ENCODE data around the gene PRRC2B.

Gene PRRC2B

DNA sequence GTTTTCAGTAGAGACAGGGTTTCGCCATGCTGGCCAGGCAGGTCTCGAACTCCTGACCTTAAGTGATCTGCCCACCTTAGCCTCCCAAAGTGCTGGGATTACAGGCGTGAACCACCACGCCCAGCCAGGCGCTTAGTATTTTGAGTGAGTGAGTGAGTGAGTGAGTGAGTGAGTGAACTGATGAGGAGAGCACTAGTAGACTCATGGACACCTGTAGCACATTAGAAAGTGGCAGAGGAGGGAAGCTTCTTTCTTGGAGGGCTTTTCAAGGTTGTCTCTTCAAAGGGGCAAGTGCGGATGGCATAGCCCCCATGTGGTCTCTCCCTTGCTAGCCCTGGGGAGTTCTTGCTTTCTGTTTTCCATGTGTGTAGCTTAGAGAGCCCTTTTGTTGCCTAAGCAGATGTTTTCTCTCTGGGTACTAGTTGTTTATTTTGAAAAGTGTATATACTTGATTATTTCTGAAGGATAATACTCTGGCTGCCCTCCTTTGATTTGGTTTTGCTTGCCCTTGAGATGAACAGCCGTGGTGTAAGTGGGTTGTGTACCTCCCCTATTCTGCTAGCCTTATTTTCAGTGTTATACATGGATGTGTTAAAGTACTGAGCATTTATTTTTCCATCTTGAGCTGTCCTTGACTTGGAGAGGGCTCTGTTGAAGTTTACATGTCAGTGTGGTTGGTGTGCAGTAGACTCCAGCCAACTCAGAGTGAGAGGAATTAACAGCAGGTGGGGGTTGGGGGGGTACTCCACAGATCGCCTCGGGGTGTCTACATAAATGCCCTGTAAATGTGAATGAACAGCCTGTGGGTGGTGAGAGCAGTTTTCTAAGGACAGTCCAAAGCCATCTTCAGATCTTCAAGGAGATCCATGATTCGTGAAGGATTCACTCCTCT, 35.5 kb downstream of the PRRC2B start:
- Histone ChIP-seq H3K4me2 (ENCODE audit: low read length) (no peak overlapping the region), H3K4me1 (ENCODE audit: low read length) (peaks cover 3% of the 10 kb centered on the region; the same call in 1 of the 2 replicates), H3K36me3 (replicated peaks; ENCODE audit: low read depth, low read length) (peaks cover 32% of the 10 kb centered on the region), H3K27ac (ENCODE audit: low read length) (no peak overlapping the region), H3K9ac (ENCODE audit: low read length) (no peak overlapping the region), H3K79me2 (ENCODE audit: low read length) (peaks cover 89% of the 10 kb centered on the region), H3K27me3 (ENCODE audit: low read depth, low read length) (no peaks in the 10 kb centered on the region), H3K9me3 (ENCODE audit: insufficient read depth, low read length) (no peaks in the 10 kb centered on the region), H4K20me1 (ENCODE audit: insufficient read depth, low read length) (peaks cover 59% of the 10 kb centered on the region), H2AFZ (ENCODE audit: low read depth, low read length) (no peak overlapping the region), H3K4me3 (ENCODE audit: low read length) (no peak overlapping the region)
- TF ChIP-seq, protein P1, sequence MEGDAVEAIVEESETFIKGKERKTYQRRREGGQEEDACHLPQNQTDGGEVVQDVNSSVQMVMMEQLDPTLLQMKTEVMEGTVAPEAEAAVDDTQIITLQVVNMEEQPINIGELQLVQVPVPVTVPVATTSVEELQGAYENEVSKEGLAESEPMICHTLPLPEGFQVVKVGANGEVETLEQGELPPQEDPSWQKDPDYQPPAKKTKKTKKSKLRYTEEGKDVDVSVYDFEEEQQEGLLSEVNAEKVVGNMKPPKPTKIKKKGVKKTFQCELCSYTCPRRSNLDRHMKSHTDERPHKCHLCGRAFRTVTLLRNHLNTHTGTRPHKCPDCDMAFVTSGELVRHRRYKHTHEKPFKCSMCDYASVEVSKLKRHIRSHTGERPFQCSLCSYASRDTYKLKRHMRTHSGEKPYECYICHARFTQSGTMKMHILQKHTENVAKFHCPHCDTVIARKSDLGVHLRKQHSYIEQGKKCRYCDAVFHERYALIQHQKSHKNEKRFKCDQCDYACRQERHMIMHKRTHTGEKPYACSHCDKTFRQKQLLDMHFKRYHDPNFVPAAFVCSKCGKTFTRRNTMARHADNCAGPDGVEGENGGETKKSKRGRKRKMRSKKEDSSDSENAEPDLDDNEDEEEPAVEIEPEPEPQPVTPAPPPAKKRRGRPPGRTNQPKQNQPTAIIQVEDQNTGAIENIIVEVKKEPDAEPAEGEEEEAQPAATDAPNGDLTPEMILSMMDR (IDR thresholded peaks at IDR 0.05; ENCODE audit: low read depth, low read length) = no peak
- TF ChIP-seq EZH2phosphoT487 (IDR thresholded peaks at IDR 0.05; ENCODE audit: low read depth) = no peak

DNA sequence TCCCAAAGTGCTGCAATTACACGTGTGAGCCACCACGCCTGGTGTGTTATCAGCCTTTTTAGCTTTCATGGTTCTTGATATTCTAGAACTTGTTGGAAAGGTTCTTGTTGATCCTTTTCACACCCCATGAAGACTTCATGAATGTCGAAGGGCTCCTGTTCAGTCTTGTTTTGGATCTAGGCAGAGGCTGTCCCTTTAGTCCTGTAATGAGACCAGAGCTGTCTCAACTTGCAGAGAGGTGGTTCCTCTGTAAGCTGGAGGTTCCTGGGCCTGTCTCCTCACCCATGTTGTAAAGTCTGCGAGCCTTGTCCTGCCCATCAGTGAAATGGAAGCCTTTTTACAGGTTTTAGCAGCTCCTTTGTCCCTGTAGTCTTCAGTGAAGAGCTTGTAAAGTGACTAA, 38.2 kb downstream of the PRRC2B start:
- H3K9ac ChIP-seq (ENCODE audit: low read length) = no peak overlapping the region
- H3K36me3 ChIP-seq (replicated peaks; ENCODE audit: low read depth, low read length) = peaks cover 46% of the 10 kb centered on the region
- peaks cover 3% of the 10 kb centered on the region; the same call in 1 of the 2 replicates for H3K4me1 ChIP-seq (ENCODE audit: low read length)
- H3K27me3 ChIP-seq (ENCODE audit: low read depth, low read length) = no peaks in the 10 kb centered on the region
- no peak overlapping the region for H2AFZ ChIP-seq (ENCODE audit: low read depth, low read length)
- TF ChIP-seq EZH2phosphoT487 (IDR thresholded peaks at IDR 0.05; ENCODE audit: low read depth) = no peak
- TF ChIP-seq, protein P1 (IDR thresholded peaks at IDR 0.05; ENCODE audit: low read depth, low read length) = no peak
- no peak overlapping the region for H3K4me2 ChIP-seq (ENCODE audit: low read length)
- H4K20me1 ChIP-seq (ENCODE audit: insufficient read depth, low read length) = peaks cover 34% of the 10 kb centered on the region
- peaks cover 76% of the 10 kb centered on the region for H3K79me2 ChIP-seq (ENCODE audit: low read length)
- no peaks in the 10 kb centered on the region for H3K9me3 ChIP-seq (ENCODE audit: insufficient read depth, low read length)
- H3K27ac ChIP-seq (ENCODE audit: low read length) = no peak overlapping the region
- H3K4me3 ChIP-seq (ENCODE audit: low read length) = no peak overlapping the region

DNA sequence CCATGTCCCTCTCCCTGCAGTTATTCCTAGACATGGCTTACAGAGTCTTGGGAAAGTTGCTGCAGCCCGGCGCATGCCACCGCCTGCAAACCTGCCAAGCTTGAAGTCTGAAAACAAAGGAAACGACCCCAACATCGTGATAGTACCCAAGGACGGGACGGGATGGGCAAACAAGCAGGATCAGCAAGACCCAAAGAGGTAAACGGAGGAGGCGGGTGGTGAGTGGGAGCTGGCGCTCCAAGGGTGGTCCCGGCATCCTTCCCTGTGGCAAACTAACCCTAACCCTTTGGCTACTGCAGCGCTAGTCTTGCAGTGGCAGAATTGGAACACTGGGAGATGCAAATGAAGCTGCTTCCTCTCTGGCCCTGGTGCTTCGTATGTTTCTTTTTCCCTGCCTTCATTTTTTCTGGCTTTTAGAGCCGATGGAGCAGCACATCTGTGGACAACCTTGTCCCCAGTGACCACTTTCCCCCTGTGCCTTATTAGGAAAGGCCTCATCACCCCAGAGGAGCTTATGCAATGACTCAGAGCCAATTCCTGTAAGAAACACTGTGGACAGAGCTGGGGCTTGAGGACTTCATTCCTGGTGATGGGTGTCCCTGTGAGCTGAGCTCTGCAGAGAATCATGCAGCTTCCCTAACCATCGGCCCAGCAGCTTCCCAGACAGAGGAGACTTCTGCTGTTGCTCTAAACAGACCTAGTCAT, 38.9 kb downstream of the PRRC2B start:
- H3K4me3 ChIP-seq (ENCODE audit: low read length) = no peak overlapping the region
- peaks cover 3% of the 10 kb centered on the region; the same call in 1 of the 2 replicates for H3K4me1 ChIP-seq (ENCODE audit: low read length)
- no peak overlapping the region for H3K9ac ChIP-seq (ENCODE audit: low read length)
- no peak overlapping the region for H2AFZ ChIP-seq (ENCODE audit: low read depth, low read length)
- peaks cover 69% of the 10 kb centered on the region for H3K79me2 ChIP-seq (ENCODE audit: low read length)
- TF ChIP-seq, protein P1 (IDR thresholded peaks at IDR 0.05; ENCODE audit: low read depth, low read length) = no peak
- no peak for TF ChIP-seq EZH2phosphoT487 (IDR thresholded peaks at IDR 0.05; ENCODE audit: low read depth)
- peaks cover 53% of the 10 kb centered on the region for H3K36me3 ChIP-seq (replicated peaks; ENCODE audit: low read depth, low read length)
- no peak overlapping the region for H3K27ac ChIP-seq (ENCODE audit: low read length)
- H3K9me3 ChIP-seq (ENCODE audit: insufficient read depth, low read length) = no peaks in the 10 kb centered on the region
- H4K20me1 ChIP-seq (ENCODE audit: insufficient read depth, low read length) = peaks cover 29% of the 10 kb centered on the region
- H3K27me3 ChIP-seq (ENCODE audit: low read depth, low read length) = no peaks in the 10 kb centered on the region
- H3K4me2 ChIP-seq (ENCODE audit: low read length) = no peak overlapping the region

DNA sequence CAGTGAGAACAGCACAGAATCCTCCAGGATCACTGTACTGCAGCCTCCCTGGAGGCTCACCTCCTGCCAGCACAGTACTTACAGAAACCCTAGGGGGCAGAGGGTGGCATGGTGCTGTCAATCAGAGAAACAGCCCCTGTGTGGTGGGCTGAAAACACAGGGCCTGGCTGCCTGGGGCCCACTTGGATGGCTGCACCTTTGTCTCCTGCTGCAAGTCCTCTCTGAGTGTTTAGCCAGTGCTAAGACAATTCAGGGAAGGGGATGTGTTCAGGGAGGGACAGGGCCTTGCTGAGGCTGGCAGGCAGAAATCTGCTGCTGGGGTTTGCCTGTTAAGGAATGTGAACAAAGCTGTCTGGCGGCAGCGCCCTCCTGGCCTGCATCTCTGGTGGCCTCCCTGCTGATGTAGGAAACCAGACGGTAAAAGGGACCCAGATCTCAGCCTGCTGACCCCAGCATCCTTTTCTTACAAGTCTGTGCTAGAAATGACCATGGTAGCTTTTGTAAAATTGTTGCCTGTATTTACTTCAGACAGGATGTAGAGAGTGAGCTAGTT, 39.5 kb downstream of the PRRC2B start:
- Histone ChIP-seq H3K4me1 (ENCODE audit: low read length) (peaks cover 3% of the 10 kb centered on the region; the same call in 1 of the 2 replicates), H3K79me2 (ENCODE audit: low read length) (peaks cover 63% of the 10 kb centered on the region), H3K27ac (ENCODE audit: low read length) (no peak overlapping the region), H4K20me1 (ENCODE audit: insufficient read depth, low read length) (peaks cover 27% of the 10 kb centered on the region), H2AFZ (ENCODE audit: low read depth, low read length) (no peak overlapping the region), H3K9me3 (ENCODE audit: insufficient read depth, low read length) (no peaks in the 10 kb centered on the region), H3K9ac (ENCODE audit: low read length) (no peak overlapping the region), H3K36me3 (replicated peaks; ENCODE audit: low read depth, low read length) (peaks cover 59% of the 10 kb centered on the region), H3K4me3 (ENCODE audit: low read length) (no peak overlapping the region), H3K4me2 (ENCODE audit: low read length) (no peak overlapping the region), H3K27me3 (ENCODE audit: low read depth, low read length) (no peaks in the 10 kb centered on the region)
- TF ChIP-seq EZH2phosphoT487 (IDR thresholded peaks at IDR 0.05; ENCODE audit: low read depth) = no peak
- TF ChIP-seq, protein P1 (IDR thresholded peaks at IDR 0.05; ENCODE audit: low read depth, low read length) = no peak
